Measurements from ENCODE around the gene TMED1.

TMED1 gene

GRCh38 chr19:10808937-10809649 lies 26.9 kb downstream of the TMED1 start:
- no peak for DNase-seq

- no peak for DNase-seq
Measured at GRCh38 chr19:10805758-10806247, 30.2 kb downstream of the TMED1 start.

GRCh38 chr19:10805065-10805757 lies 30.8 kb downstream of the TMED1 start:
- DNase-seq, result no peak

GRCh38 chr19:10803252-10803651 lies 32.8 kb downstream of the TMED1 start:
- no peak for DNase-seq

GRCh38 chr19:10802479-10802878 lies 33.5 kb downstream of the TMED1 start:
- DNase-seq, result no peak

GRCh38 chr19:10800488-10800887 lies 35.5 kb downstream of the TMED1 start:
- DNase-seq, result no peak

GRCh38 chr19:10797541-10798256 lies 38.3 kb downstream of the TMED1 start:
- no peak for DNase-seq

- DNase-seq, result no peak
Measured at GRCh38 chr19:10797078-10797477, 38.9 kb downstream of the TMED1 start.

DNA sequence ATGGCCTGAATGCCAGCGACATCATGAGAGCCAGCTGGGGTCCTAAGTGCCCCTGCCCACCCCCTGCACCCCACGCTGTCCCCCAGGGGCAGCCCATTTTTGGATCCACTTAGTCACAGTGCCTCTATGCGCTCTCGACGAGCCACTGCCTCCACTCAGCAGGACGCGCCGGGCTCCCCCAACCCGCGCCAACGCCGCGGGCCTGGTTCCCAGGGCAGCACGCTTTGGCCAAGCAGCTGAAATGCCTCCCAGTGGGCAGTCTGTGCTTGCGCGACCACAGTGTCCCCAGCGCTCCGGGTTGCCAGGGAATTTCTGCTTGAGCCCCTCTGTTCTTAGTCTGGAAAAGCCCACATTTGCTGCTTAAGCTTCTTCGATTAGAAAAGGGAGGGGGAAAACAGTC lies 39.4 kb downstream of the TMED1 start:
- no peak for DNase-seq

- DNase-seq, result no peak
Measured at GRCh38 chr19:10789866-10790265, 46.1 kb downstream of the TMED1 start.

DNA sequence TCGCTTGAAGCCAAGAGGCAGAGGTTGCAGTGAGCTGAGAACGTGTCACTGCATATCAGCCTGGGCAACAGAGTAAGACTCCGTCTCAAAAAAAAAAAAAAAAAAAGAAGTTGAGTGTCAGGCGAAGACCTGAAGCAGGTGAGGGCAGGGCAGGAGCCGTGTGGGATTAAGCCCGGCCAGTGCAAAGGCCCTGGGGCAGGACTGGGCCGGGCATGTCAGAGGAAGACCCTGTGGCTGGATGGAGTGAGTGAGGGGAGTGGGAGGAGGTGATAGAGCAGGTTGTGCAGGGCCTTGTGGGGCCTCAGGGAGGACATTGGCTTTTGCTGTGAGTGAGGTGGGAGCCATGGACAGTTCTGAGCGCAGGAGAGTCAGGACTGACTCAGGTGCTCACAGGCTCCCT lies 47.9 kb downstream of the TMED1 start:
- DNase-seq, result no peak

DNA sequence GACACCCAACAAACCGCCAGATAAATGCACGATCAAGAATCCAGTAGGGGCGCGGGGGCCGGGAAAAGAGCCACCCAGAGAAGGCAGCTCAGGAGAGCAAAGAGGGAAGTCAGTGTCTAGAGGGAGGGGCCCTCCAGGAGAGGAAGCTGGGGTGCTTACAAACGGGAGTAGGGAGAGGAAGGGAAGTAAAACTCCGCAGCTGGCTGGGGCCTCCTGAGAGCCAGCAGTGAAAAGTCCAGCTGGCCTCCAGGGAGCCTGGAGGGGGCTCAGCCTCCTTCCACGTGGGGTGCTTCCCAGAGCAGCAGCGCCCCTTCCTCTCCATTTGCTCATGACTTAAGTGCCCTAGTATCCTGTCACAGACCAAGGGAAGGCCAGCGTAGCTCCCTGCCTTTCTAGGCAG lies 51.8 kb downstream of the TMED1 start:
- DNase-seq, result no peak

- DNase-seq, result no peak
Measured at GRCh38 chr19:10782795-10783194, 53.2 kb downstream of the TMED1 start.

All from NCI-H1092 treated with DMSO at 0.1 percent for 48 hours (cell line).